GM13977 (cell line): ENCODE measurements around the gene ADRM1.

ENCODE experiments used
- DNase-seq: peaks from one replicate; pipeline ENCODE4 v3.0.0; 2012; ENCODE audit warnings: low spot score
- in situ Hi-C: fragments of 300-500 bp; cut with MboI; formaldehyde crosslinking; loops from one replicate; pipeline ENCODE4 v1.12.0; 2022; ENCODE audit warnings: low sequenced_read_pairs, low pct_unique_long_range_greater_than_20kb, mixed read lengths, inconsistent platforms; ENCODE audit not compliant: unreplicated experiment
- TF ChIP-seq, protein P1 (sequence below): IDR thresholded peaks from 2 replicates; pipeline ENCODE4 v1.5.1; 2012; ENCODE audit warnings: mild to moderate bottlenecking, control low read depth; ENCODE audit not compliant: insufficient read depth; ENCODE audit errors: extremely low read depth, missing control alignments

Gene ADRM1

DNA sequence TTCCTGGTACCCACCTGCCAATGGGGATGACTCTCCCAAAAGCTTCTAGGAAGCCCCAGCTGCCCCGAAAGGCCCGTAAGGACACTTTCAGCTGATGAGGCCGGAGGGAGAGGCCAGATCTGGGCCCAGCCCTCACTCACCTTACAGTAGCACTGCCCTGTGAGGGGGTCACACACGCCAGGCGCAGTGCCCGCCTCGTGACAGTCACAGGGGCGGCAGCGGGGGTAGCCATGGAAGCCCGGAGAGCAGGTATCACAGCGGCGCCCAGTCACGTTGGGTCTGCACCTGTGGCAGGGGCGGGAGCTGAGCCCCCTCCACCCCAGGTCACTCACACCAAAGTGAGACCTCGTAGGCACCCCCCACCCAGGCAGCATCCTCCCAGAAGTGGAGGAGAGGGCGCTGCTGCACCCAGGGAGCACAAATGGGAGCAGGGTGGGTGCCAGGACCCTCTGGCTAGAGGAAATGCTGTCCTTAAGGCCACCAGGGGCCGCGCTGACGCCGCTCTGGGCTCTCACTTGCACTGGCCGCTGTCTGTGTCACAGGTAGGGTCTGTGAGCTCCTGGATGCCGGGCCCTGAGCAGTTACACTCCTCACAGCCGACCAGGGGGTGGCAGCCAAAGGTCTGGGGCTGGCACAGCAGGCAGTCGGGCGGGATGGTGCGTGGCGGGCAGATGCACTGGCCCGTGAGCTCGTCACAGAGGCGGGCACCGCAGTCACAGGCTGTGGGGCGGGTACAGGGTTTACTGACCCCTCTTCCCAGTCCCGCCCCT is 25.1 kb downstream of the ADRM1 start:
- in situ Hi-C loops, result no loop called here
- TF ChIP-seq, protein P1, sequence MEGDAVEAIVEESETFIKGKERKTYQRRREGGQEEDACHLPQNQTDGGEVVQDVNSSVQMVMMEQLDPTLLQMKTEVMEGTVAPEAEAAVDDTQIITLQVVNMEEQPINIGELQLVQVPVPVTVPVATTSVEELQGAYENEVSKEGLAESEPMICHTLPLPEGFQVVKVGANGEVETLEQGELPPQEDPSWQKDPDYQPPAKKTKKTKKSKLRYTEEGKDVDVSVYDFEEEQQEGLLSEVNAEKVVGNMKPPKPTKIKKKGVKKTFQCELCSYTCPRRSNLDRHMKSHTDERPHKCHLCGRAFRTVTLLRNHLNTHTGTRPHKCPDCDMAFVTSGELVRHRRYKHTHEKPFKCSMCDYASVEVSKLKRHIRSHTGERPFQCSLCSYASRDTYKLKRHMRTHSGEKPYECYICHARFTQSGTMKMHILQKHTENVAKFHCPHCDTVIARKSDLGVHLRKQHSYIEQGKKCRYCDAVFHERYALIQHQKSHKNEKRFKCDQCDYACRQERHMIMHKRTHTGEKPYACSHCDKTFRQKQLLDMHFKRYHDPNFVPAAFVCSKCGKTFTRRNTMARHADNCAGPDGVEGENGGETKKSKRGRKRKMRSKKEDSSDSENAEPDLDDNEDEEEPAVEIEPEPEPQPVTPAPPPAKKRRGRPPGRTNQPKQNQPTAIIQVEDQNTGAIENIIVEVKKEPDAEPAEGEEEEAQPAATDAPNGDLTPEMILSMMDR, result no peak
- no peak for DNase-seq

DNA sequence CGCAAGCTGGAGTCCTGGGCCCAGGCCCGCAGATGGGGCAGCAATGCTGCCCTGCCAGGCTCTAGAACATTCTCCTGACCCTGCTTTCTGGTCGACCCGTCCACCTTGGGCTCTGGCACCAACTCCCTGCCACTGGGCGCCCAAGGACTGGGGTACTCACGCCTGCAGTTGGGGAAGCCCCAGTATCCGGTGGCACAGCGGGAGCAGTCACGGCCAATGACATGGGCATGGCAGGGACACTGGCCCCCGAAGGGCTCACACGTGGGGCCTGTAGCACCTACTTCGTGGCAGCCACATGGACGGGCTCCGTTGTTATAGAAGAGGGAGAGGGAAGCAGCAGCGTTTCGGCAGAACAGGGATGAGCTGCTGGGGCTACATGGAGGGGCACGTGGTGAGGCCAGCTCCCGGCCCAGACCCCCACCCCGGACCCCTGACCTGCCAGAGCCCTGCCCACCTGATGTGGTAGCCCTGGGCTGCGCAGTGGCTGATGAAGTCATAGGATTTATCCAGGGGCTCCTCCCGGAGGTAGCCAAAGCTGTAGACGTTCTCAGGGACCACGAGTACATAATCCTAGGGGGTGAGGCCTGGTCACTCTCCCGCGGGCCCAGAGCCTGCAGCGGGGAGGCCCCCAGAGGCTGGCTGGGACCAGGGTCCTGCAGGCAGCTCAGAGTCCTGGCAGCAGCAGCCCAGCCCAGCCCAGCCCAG is 26.0 kb downstream of the ADRM1 start:
- in situ Hi-C loops, result no loop called here
- DNase-seq, result no peak
- TF ChIP-seq, protein P1, result no peak

DNA sequence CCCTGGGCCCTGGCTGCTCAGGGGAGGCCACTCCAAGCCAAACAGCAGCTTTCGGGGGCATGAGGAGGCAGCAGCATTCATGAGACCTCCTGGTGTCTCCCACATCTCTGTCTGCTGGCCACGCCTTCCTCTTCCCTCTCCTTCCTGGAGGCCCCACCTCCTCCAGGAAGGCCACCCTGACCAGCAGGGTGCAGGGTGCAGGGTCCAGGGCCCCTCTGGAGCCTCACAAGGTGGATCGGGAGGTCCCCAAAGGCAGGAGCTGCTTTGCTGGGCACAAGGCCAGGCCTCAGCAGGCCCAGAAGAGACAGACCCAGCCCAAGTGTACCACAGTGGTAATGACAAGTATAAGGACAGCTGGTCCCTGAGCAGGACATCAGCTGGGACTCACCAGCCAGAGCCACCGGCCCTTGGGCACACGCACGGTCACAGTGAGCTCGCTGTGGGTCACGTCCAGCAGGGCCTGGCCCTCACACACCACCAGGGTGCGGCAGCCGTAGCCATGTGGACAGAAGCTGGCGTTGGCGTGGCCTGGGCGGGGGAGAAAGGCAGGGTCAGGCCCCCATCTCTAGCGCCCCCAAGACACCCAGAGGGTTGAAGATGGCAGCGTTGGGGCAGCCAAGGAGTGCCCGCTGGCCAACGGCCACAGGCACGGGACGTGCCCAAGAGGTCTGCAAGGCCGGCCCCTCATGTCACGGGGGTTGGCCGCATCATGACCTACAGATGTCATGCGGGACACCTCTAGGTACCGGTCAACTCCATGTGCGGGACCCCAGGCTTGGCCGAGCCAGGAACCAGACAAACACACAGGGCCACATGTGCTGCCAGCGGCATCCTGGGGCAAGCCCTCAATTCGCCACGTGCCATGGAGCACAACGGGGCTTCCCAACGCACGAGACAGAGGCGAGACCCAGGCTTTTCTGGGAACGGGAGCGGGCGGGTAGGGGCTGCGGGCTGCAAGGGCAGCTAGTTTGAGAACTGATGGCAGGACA is 26.9 kb downstream of the ADRM1 start:
- TF ChIP-seq, protein P1, result no peak
- in situ Hi-C loops, result no loop called here
- DNase-seq, result no peak

DNA sequence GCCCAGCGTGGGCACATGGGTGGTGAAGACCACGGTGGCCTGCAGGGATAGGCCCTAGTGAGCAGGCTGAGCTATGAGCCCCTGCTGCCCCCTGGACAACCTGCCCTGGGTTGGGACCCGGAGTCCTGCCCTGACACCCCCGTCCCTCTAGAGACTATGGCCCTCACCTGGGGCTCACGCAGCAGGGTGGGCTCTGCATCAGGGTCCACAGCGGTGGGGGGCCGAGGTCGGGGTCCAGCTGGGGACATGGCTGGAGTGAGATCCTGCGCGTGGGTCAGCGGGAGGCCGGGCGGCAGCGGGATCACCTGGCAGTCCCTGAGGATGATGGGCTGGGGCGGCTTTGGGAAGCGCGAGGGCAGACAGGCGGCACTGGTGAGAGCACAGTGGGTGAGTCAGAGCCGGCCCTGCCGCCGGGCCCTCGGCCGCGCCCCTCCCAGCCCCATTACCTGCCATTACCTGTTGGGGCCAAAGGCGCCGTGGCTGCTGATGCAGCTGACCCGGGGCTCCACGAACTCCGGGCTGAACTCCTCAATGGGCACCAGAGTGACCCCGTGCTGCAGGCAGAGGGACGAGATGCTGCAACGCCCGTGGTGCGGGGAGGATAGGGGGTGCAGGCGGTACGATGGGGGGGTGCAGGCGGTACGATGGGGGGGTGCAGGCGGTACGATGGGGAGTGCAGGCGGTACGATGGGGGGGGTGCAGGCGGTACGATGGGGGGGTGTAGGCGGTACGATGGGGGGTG is 27.9 kb downstream of the ADRM1 start:
- no peak for DNase-seq
- in situ Hi-C loops, result no loop called here
- TF ChIP-seq, protein P1, result no peak

DNA sequence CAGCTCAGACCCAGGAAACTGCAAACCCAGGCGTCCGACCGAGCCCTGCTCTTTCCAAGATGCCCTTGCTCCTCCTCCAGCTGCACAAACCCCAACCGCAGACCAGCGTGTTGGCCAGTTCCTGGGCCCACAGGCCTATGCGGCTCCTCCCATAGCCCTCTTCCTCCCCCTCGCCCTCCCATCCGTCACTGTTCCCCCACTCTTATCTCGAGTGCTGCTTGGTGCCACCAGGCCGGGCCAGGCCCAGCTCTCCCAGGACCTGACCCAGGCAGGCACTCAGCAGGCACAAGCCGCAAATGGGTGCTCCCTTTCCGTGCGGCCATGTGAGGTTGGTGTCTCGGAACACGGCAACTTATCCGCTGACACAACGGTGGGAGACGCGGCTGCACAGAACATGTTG is 28.6 kb downstream of the ADRM1 start:
- in situ Hi-C loops, result no loop called here
- no peak for DNase-seq
- TF ChIP-seq, protein P1, result no peak
